Osteocyte (in vitro differentiated cells): ENCODE data around the gene TRIP13. TPM values are rescaled to one million over a fixed set of nuclear protein-coding genes. Genes with fewer than 3 reads are reported as not detected.

Experiments
- DNase-seq: peaks from one replicate; pipeline ENCODE4 v3.0.0; 2021; ENCODE audit warnings: mixed read lengths; ENCODE audit not compliant: unreplicated experiment; ENCODE audit errors: extremely low spot score
- H3K27ac Mint-ChIP-seq: one replicate; pipeline ENCODE4 v1.8.0; 2021; ENCODE audit warnings: mild to moderate bottlenecking, mixed read lengths; ENCODE audit not compliant: unreplicated experiment
- H3K27me3 Mint-ChIP-seq: one replicate; pipeline ENCODE4 v1.8.0; 2021; ENCODE audit warnings: mixed read lengths; ENCODE audit not compliant: unreplicated experiment
- H3K36me3 Mint-ChIP-seq: one replicate; pipeline ENCODE4 v1.8.0; 2021; ENCODE audit warnings: mixed read lengths; ENCODE audit not compliant: unreplicated experiment
- H3K4me1 Mint-ChIP-seq: one replicate; pipeline ENCODE4 v1.8.0; 2021; ENCODE audit warnings: mixed read lengths; ENCODE audit not compliant: unreplicated experiment
- H3K4me3 Mint-ChIP-seq: one replicate; pipeline ENCODE4 v1.8.0; 2021; ENCODE audit warnings: mild to moderate bottlenecking, moderate library complexity, mixed read lengths; ENCODE audit not compliant: unreplicated experiment
- H3K9me3 Mint-ChIP-seq: one replicate; pipeline ENCODE4 v1.8.0; 2021; ENCODE audit warnings: mixed read lengths; ENCODE audit not compliant: unreplicated experiment
- CTCF ChIP-seq: fragments of 200-600 bp; sonication (generic); IDR thresholded peaks from 2 replicates; pipeline ENCODE4 v1.5.0; 2021; ENCODE audit warnings: antibody characterized with exemption, mild to moderate bottlenecking, moderate library complexity
- total RNA-seq: library from RNA; stranded (reverse); gene quantifications from 2 replicates; pipeline ENCODE4 v1.2.1, GENCODE V29; 2021

TRIP13 gene
- total RNA-seq, 1 donor from 2014 or later = 6.9 TPM

GRCh38 chr5:951940-952596 is 59.4 kb downstream of the TRIP13 start:
- H3K4me3 Mint-ChIP-seq = no peak overlapping the region
- TF ChIP-seq CTCF = no peak
- peaks cover 19% of the 10 kb centered on the region for H3K4me1 Mint-ChIP-seq

DNA sequence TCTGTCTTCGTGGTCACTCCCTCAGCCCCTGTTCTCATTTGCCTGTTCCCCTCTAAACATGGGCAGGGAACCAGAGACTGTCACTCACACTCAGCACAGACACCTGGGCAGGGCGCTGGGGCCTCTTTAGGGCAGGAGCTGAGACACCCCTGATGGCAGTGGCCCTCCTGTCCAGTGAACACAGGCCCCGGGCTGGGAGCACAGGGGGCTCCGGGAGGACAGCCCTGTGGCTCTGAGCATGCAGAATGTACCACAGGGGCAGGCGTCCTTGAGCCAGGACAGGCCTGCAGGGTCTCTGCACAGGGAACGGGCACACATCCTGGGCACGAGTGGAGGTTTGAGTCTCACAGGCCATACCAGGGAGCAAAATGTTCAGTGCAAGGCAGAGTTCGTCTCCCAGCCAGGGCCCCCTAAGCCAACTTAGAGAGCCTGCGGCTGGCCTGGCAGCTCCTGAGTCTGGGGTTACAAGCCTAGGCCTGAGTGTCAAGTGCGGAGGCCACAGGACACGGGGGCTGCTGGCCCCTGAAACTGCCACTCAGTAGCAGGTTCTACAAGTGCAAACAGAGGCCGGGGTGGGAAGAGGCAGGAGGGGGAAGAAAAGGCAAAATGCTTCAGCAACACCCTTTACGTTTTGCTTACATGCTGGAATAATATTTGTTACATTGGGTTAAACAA is 60.0 kb downstream of the TRIP13 start:
- peaks cover 18% of the 10 kb centered on the region for H3K9me3 Mint-ChIP-seq

More at GRCh38 chr5:951940-952596, 59.4 kb downstream of the TRIP13 start:
- H3K9me3 Mint-ChIP-seq = peaks cover 18% of the 10 kb centered on the region
- H3K27ac Mint-ChIP-seq = no peak overlapping the region
- peaks cover 55% of the 10 kb centered on the region for H3K27me3 Mint-ChIP-seq
- peak; percentile 74 for DNase-seq
- H3K36me3 Mint-ChIP-seq = peaks cover 2% of the 10 kb centered on the region

GRCh38 chr5:953535-954449 is 61.1 kb downstream of the TRIP13 start:
- no peak overlapping the region for H3K27ac Mint-ChIP-seq
- H3K4me1 Mint-ChIP-seq = peaks cover 29% of the 10 kb centered on the region
- peaks cover 44% of the 10 kb centered on the region for H3K27me3 Mint-ChIP-seq
- peaks cover 2% of the 10 kb centered on the region for H3K36me3 Mint-ChIP-seq
- no peak overlapping the region for H3K4me3 Mint-ChIP-seq
- peaks cover 18% of the 10 kb centered on the region for H3K9me3 Mint-ChIP-seq
- TF ChIP-seq CTCF = no peak
- peak; percentile 74 for DNase-seq

More for the DNA sequence above, 60.0 kb downstream of the TRIP13 start:
- Mint-ChIP-seq H3K27me3 (peaks cover 48% of the 10 kb centered on the region), H3K4me3 (no peak overlapping the region), H3K27ac (no peak overlapping the region), H3K36me3 (peaks cover 2% of the 10 kb centered on the region), H3K4me1 (peaks cover 25% of the 10 kb centered on the region)
- TF ChIP-seq CTCF = no peak
- peak; percentile 68 for DNase-seq

DNA sequence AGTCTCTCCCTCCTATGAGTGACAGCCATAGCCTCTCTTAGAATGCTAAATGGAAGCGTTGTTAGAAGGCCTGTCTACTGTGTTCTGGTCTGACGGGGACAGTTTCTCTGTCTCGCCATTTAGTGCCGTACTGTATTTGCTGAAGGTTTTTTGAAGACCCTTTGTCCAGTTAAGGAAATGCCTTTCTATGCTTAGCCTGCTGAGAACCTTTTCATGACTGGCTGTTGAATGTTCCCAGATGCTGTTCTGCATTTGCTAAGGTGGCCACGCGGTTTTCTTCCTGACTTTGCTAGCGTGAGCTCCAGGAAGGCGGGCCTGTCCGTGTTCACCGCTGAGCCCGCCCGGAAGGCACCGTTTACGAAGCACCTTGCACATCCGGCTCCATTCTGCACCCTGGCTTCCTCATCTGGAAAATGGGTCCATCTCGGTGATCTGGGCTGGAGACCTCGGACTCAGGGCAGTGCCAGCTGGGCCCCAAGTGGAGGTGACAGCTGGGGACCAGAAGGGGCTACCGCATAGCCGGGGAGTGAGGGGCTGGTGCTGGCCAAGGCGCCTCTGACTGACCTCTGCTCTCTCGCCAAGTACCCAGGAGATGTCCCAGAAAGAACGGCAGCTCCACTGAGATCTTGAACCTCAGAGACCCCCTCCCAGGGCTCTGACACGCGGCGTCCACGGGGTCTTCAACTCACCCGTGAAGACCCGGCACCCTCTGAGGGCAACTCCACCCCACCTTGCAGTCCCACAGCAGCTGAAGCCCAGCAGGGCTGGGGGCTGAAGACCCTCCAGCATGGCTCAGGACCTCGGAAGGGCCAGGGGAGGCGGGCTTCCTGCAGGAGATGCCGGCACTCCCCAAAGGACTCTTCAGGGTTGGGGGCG is 63.4 kb downstream of the TRIP13 start:
- no peak overlapping the region for H3K27ac Mint-ChIP-seq
- H3K9me3 Mint-ChIP-seq = peaks cover 3% of the 10 kb centered on the region
- H3K36me3 Mint-ChIP-seq = no peaks in the 10 kb centered on the region
- TF ChIP-seq CTCF = no peak
- no peak overlapping the region for H3K4me3 Mint-ChIP-seq
- DNase-seq = peak; percentile 73
- peaks cover 31% of the 10 kb centered on the region for H3K4me1 Mint-ChIP-seq
- peaks cover 45% of the 10 kb centered on the region for H3K27me3 Mint-ChIP-seq
